ENCODE data around the gene MYH16. TPM values are rescaled to one million over a fixed set of nuclear protein-coding genes. Genes with fewer than 3 reads are reported as not detected.
"Not testable (repeated sequence)": the region's sequence is repeated elsewhere in the genome, so short reads cannot be mapped to it uniquely, and the experiment has no call there.

Gene MYH16
- total RNA-seq, 1 donor from 2014 or later, result not detected

- intact Hi-C loops (cut with DNase I), result no loop called here
- H3K4me1 ChIP-seq, result no peaks in the 10 kb centered on the region
- no peak overlapping the region for H3K27ac ChIP-seq
- no peaks in the 10 kb centered on the region for H3K9me3 ChIP-seq
- no peak for DNase-seq (ENCODE audit: extremely low spot score in 2 of 2)
- H3K4me3 ChIP-seq, result no peak overlapping the region
- H3K36me3 ChIP-seq, result no peaks in the 10 kb centered on the region
- TF ChIP-seq POLR2A (IDR thresholded peaks at IDR 0.05) (no peak), CTCF (IDR thresholded peaks at IDR 0.05) (no peak), POLR2AphosphoS5 (IDR thresholded peaks at IDR 0.05; ENCODE audit: insufficient read depth in 1 of 2, low read depth in 1 of 2) (no peak)
- H3K27me3 ChIP-seq, result no peaks in the 10 kb centered on the region
Observed at GRCh38 chr7:99311702-99312101, 39.1 kb downstream of the MYH16 start.

GRCh38 chr7:99312316-99313203 lies 39.9 kb downstream of the MYH16 start:
- no peak for DNase-seq (ENCODE audit: extremely low spot score in 2 of 2)
- Histone ChIP-seq H3K4me3 (no peak overlapping the region), H3K27me3 (no peaks in the 10 kb centered on the region), H3K9me3 (no peaks in the 10 kb centered on the region), H3K4me1 (no peaks in the 10 kb centered on the region), H3K36me3 (no peaks in the 10 kb centered on the region), H3K27ac (no peak overlapping the region)
- TF ChIP-seq POLR2AphosphoS5 (IDR thresholded peaks at IDR 0.05; ENCODE audit: insufficient read depth in 1 of 2, low read depth in 1 of 2) (no peak), CTCF (IDR thresholded peaks at IDR 0.05) (peak; percentile 74 to 77 (median 75)), POLR2A (IDR thresholded peaks at IDR 0.05) (no peak)
- intact Hi-C loops (cut with DNase I), result no loop called here

GRCh38 chr7:99313204-99313573 lies 40.5 kb downstream of the MYH16 start:
- no peak for DNase-seq (ENCODE audit: extremely low spot score in 2 of 2)
- Histone ChIP-seq H3K27ac (no peak overlapping the region), H3K9me3 (no peaks in the 10 kb centered on the region), H3K4me1 (no peaks in the 10 kb centered on the region), H3K27me3 (no peaks in the 10 kb centered on the region), H3K4me3 (no peak overlapping the region), H3K36me3 (no peaks in the 10 kb centered on the region)
- TF ChIP-seq POLR2AphosphoS5 (IDR thresholded peaks at IDR 0.05; ENCODE audit: insufficient read depth in 1 of 2, low read depth in 1 of 2) (no peak), CTCF (IDR thresholded peaks at IDR 0.05) (no peak), POLR2A (IDR thresholded peaks at IDR 0.05) (no peak)
- intact Hi-C loops (cut with DNase I), result no loop called here

- TF ChIP-seq POLR2AphosphoS5 (IDR thresholded peaks at IDR 0.05; ENCODE audit: insufficient read depth in 1 of 2, low read depth in 1 of 2) (no peak), CTCF (IDR thresholded peaks at IDR 0.05) (no peak), POLR2A (IDR thresholded peaks at IDR 0.05) (no peak)
- Histone ChIP-seq H3K36me3 (no peaks in the 10 kb centered on the region), H3K4me1 (no peaks in the 10 kb centered on the region), H3K9me3 (no peaks in the 10 kb centered on the region), H3K27ac (no peak overlapping the region), H3K27me3 (no peaks in the 10 kb centered on the region), H3K4me3 (no peak overlapping the region)
- DNase-seq (ENCODE audit: extremely low spot score in 2 of 2), result no peak
- intact Hi-C loops (cut with DNase I), result loop anchor here (2.0 kb wide), 1 partner anchor 276 kb away; no protein-coding TSS in a partner anchor
Observed at GRCh38 chr7:99314504-99314903, 41.9 kb downstream of the MYH16 start.

GRCh38 chr7:99320371-99320770 lies 47.7 kb downstream of the MYH16 start:
- intact Hi-C loops (cut with DNase I), result no loop called here
- TF ChIP-seq POLR2A (IDR thresholded peaks at IDR 0.05) (no peak), POLR2AphosphoS5 (IDR thresholded peaks at IDR 0.05; ENCODE audit: insufficient read depth in 1 of 2, low read depth in 1 of 2) (no peak)
- no peaks in the 10 kb centered on the region for H3K36me3 ChIP-seq
- H3K27me3 ChIP-seq, result no peaks in the 10 kb centered on the region
- H3K4me1 ChIP-seq, result peaks cover 10% of the 10 kb centered on the region
- DNase-seq (ENCODE audit: extremely low spot score in 2 of 2), result no peak
- H3K9me3 ChIP-seq, result no peaks in the 10 kb centered on the region
- no peak overlapping the region for H3K27ac ChIP-seq
- no peak overlapping the region for H3K4me3 ChIP-seq

- H3K9me3 ChIP-seq; intact Hi-C loops (cut with DNase I); H3K27me3 ChIP-seq; DNase-seq (ENCODE audit: extremely low spot score in 2 of 2); H3K27ac ChIP-seq; H3K36me3 ChIP-seq; H3K4me3 ChIP-seq: not testable (repeated sequence)
- H3K4me1 ChIP-seq, result peaks cover 21% of the 10 kb centered on the region
Observed at GRCh38 chr7:99322659-99323058, 50.0 kb downstream of the MYH16 start.

Measured in vagina (tissue), 2 donors.